HCT116 (cell line): ENCODE measurements around the gene CBX3. TPM values are rescaled to one million over a fixed set of nuclear protein-coding genes. Genes with fewer than 3 reads are reported as not detected.

Experiments used
- ATAC-seq: fragments of 200-7000 bp; cut with Tn5 transposase; 2 replicates; pipeline ENCODE4 v1.9.1; 2020; ENCODE audit warnings: mild to moderate bottlenecking, moderate library complexity
- BruUV-seq: library from RNA; stranded (reverse); fragments of 400-500 nt; replicated peaks from 2 replicates; lab custom pipeline; 2021; lab: Mats Ljungman, UMichigan
- CTCF ChIA-PET: fragments of 300-600 bp; sonication (Branson Sonifier 250); formaldehyde crosslinking; loops from one replicate; lab custom pipeline; 2021; ENCODE audit warnings: antibody characterized with exemption; lab: Charles Lee
- POLR2A ChIA-PET: fragments of 300-600, 350-600 bp; sonication (Branson Sonifier 250); formaldehyde crosslinking; loops from one replicate; lab custom pipeline; 2021; ENCODE audit warnings: antibody characterized with exemption; lab: Charles Lee
- RAD21 ChIA-PET, 2 experiments: fragments of 300-600 bp; sonication (Branson Sonifier 250); formaldehyde crosslinking; loops; one replicate each; lab custom pipeline; 2023; ENCODE audit warnings: low total read pairs in 2 of 2; ENCODE audit not compliant: uncharacterized antibody in 2 of 2, unreplicated experiment in 2 of 2, low non-redundant PET in 1 of 2; lab: Charles Lee
- DNase-seq: peaks from one replicate; pipeline ENCODE4 v3.0.0-alpha.2; 2010; ENCODE audit warnings: low read depth, low spot score
- H2AFZ ChIP-seq: fragments of 200-600 bp; shearing (Covaris generic), sonication (generic); 2 replicates; pipeline ENCODE4 v1.6.1; 2017; ENCODE audit warnings: low read depth, mixed run types, mixed read lengths, antibody characterized with exemption, low read length; ENCODE audit not compliant: poor library complexity, severe bottlenecking
- H3K27ac ChIP-seq: 2 replicates; pipeline ENCODE4 v1.5.1; 2012; ENCODE audit warnings: low read depth, low read length
- H3K27me3 ChIP-seq: fragments of 200-600 bp; sonication (generic); 2 replicates; pipeline ENCODE4 v1.6.1; 2016; ENCODE audit warnings: mixed run types, low read length, mixed read lengths; ENCODE audit not compliant: insufficient read depth
- H3K36me3 ChIP-seq, 2 experiments: fragments of 200-500 bp in 1 of 2; fragments of 200-600 bp in 1 of 2; sonication (Bioruptor generic) in 1 of 2; sonication (generic) in 1 of 2; 2 replicates each; pipeline versions ENCODE4 v1.5.1 to v1.6.1; 2014 to 2016; ENCODE audit warnings: low read length in 2 of 2, inconsistent platforms in 1 of 2, mixed read lengths in 1 of 2, mixed run types in 1 of 2; ENCODE audit not compliant: insufficient read depth in 2 of 2, control insufficient read depth in 1 of 2
- H3K4me1 ChIP-seq, 2 experiments: fragments of 200-600 bp in 1 of 2; sonication (generic) in 1 of 2; 2 replicates each; pipeline versions ENCODE4 v1.5.1 to v1.6.1; 2012 to 2017; ENCODE audit warnings: low read length in 2 of 2, inconsistent platforms in 1 of 2, mild to moderate bottlenecking in 1 of 2, mixed read lengths in 1 of 2, mixed run types in 1 of 2, moderate library complexity in 1 of 2; ENCODE audit not compliant: insufficient read depth in 2 of 2, control insufficient read depth in 1 of 2
- H3K4me2 ChIP-seq: fragments of 200-600 bp; sonication (generic); 2 replicates; pipeline ENCODE4 v1.6.1; 2017; ENCODE audit warnings: mixed run types, low read length, mixed read lengths
- H3K4me3 ChIP-seq, 2 experiments: fragments of 200-600 bp in 1 of 2; sonication (generic) in 1 of 2; replicated peaks in 1 of 2; 2 replicates each; pipeline ENCODE4 v1.5.1; 2011 to 2016; ENCODE audit warnings: low read length in 2 of 2, control low read depth in 1 of 2, low read depth in 1 of 2, mild to moderate bottlenecking in 1 of 2, mixed read lengths in 1 of 2, mixed run types in 1 of 2
- H3K79me2 ChIP-seq: fragments of 200-600 bp; sonication (generic); 2 replicates; pipeline ENCODE4 v1.6.1; 2017; ENCODE audit warnings: mild to moderate bottlenecking, mixed run types, low read length, moderate library complexity, mixed read lengths; ENCODE audit not compliant: insufficient read depth
- H3K9ac ChIP-seq: fragments of 200-600 bp; sonication (generic); 2 replicates; pipeline ENCODE4 v1.6.1; 2016; ENCODE audit warnings: low read length, mixed read lengths
- H3K9me2 ChIP-seq: fragments of 200-600 bp; sonication (generic), shearing (Covaris generic); 2 replicates; pipeline ENCODE4 v1.6.1; 2017; ENCODE audit warnings: mixed run types, mild to moderate bottlenecking, moderate library complexity; ENCODE audit not compliant: insufficient read depth
- H3K9me3 ChIP-seq, 2 experiments: fragments of 200-500 bp in 1 of 2; fragments of 200-600 bp in 1 of 2; sonication (Bioruptor generic) in 1 of 2; sonication (generic) in 1 of 2; 2 replicates each; pipeline ENCODE4 v1.6.1; 2014 to 2017; ENCODE audit warnings: low read length in 2 of 2, mixed read lengths in 2 of 2, inconsistent platforms in 1 of 2, low read depth in 1 of 2, mild to moderate bottlenecking in 1 of 2, mixed run types in 1 of 2, moderate library complexity in 1 of 2; ENCODE audit not compliant: control insufficient read depth in 1 of 2, insufficient read depth in 1 of 2
- H4K20me1 ChIP-seq: fragments of 200-600 bp; sonication (generic), shearing (Covaris generic); 2 replicates; pipeline ENCODE4 v1.6.1; 2017; ENCODE audit warnings: mixed run types, mild to moderate bottlenecking, moderate library complexity; ENCODE audit not compliant: insufficient read depth
- ATF3 ChIP-seq: IDR thresholded peaks from 2 replicates; pipeline ENCODE4 v1.6.1; 2012
- CEBPB ChIP-seq: IDR thresholded peaks from 2 replicates; pipeline ENCODE4 v1.6.1; 2012; ENCODE audit warnings: low read depth
- CTCF ChIP-seq, 3 experiments: fragments of 200-600 bp in 1 of 3; sonication (generic) in 1 of 3; IDR thresholded peaks in 2 of 3; conservative IDR thresholded peaks in 1 of 3; 2 replicates each; pipeline ENCODE4 v1.5.1; 2012 to 2017; ENCODE audit warnings: low read depth in 2 of 3, low read length in 2 of 3, antibody characterized with exemption in 1 of 3, borderline replicate concordance in 1 of 3, control low read depth in 1 of 3, mild to moderate bottlenecking in 1 of 3, mixed read lengths in 1 of 3, mixed run types in 1 of 3, moderate library complexity in 1 of 3; ENCODE audit not compliant: insufficient read depth in 1 of 3
- EGR1 ChIP-seq: IDR thresholded peaks from 2 replicates; pipeline ENCODE4 v1.6.1; 2012; ENCODE audit warnings: low read depth
- ELF1 ChIP-seq: IDR thresholded peaks from 2 replicates; pipeline ENCODE4 v1.6.1; 2012; ENCODE audit warnings: low read depth, borderline replicate concordance
- EZH2 ChIP-seq: fragments of 200-600 bp; sonication (generic); IDR thresholded peaks from 2 replicates; pipeline ENCODE4 v1.6.1; 2017; ENCODE audit warnings: antibody characterized with exemption, mixed run types
- JUND ChIP-seq: IDR thresholded peaks from 2 replicates; pipeline ENCODE4 v1.6.1; 2012
- MAX ChIP-seq: IDR thresholded peaks from 2 replicates; pipeline ENCODE4 v1.6.1; 2012
- POLR2AphosphoS5 ChIP-seq: IDR thresholded peaks from 2 replicates; pipeline ENCODE4 v1.6.1; 2011; ENCODE audit warnings: mild to moderate bottlenecking, low read depth, low read length, moderate library complexity
- SP1 ChIP-seq: IDR thresholded peaks from 2 replicates; pipeline ENCODE4 v1.6.1; 2012; ENCODE audit warnings: low read depth
- SRF ChIP-seq: IDR thresholded peaks from 2 replicates; pipeline ENCODE4 v1.6.1; 2012; ENCODE audit warnings: low read depth
- YY1 ChIP-seq: IDR thresholded peaks from 2 replicates; pipeline ENCODE4 v1.6.1; 2011; ENCODE audit warnings: low read length, low read depth, moderate library complexity, mild to moderate bottlenecking; ENCODE audit not compliant: insufficient replicate concordance; ENCODE audit errors: extremely low read depth
- intact Hi-C: fragments of 100-400 bp; cut with micrococcal nuclease; formaldehyde crosslinking; loops from 2 replicates; pipeline ENCODE4 v1.10.0; 2022
- total RNA-seq: library from RNA; stranded (reverse); gene quantifications from one replicate; pipeline ENCODE4 v1.2.1, GENCODE V29; 2021; ENCODE audit not compliant: unreplicated experiment

Gene CBX3
- total RNA-seq, 1 experiment from 2014 or later: 274 TPM

DNA sequence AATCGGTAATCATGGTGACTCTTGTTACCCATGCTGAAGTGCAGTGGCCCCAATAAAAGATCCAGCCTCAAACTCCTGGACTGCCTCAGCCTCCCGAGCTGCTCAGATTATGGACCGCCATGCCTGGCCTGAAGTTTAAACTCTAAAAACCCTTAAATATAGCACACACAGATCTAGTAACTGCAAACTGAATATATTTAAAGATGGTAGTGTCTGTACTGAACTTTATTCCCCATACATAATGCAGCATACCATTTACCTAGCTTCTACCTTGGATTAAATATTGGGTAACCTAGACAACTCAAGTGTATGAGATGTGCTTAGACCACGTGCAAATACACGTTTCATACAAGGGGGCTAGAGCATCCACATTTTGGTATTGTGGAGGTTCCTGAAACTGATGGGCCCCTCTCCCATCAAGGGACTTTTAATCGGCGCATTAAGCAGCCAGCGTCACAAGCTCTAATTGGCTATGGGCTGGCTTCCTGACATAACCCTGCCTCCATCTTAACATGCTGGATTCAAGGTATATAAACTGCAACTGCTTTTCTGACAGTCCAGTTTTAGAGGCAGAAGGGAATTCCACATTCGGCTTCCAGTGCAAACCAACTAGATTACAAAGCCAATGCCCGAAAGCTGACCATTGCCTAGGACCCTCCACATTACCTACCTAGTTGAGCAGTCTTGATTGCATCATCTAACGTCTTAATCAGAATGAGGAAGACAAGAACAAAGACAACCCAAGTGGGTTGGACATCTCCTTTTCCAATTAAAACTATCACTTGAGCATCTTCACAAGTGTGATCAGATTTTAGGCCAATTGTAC, 14.0 kb upstream of the CBX3 start:
- H3K27me3 ChIP-seq: no peaks in the 10 kb centered on the region
- H3K9ac ChIP-seq: no peak overlapping the region
- peaks cover 35 to 37% of the 10 kb centered on the region in 2 experiments for H3K36me3 ChIP-seq
- 0 out of 2 replicates have a peak, but pooled peaks have one; percentile 22 for TF ChIP-seq ATF3
- peak; percentile 29; the same call in 1 of the 2 replicates for TF ChIP-seq EGR1
- TF ChIP-seq SP1: no peak; the same call in 1 of the 2 replicates
- peak; percentile 50 for TF ChIP-seq CEBPB
- no peak for TF ChIP-seq EZH2
- TF ChIP-seq SRF: no peak
- TF ChIP-seq CTCF (IDR thresholded peaks at IDR 0.05 in 2 of 3, conservative IDR thresholded peaks at IDR 0.05 in 1 of 3; ENCODE audit: borderline replicate concordance in 1 of 3, insufficient read depth in 1 of 3, low read depth in 2 of 3, low read length in 2 of 3): no peak
- TF ChIP-seq YY1: no peak
- TF ChIP-seq POLR2AphosphoS5: peak; percentile 80
- peak; percentile 48 for TF ChIP-seq JUND
- no peak for TF ChIP-seq ELF1
- peak; percentile 13; the same call in 1 of the 2 replicates for TF ChIP-seq MAX
- ChIA-PET POLR2A (interaction anchor here (1.7 to 2.1 kb wide), 3 partner anchors 9 to 12 kb away, joined by 5 to 11 read pairs (median 10); no protein-coding TSS in a partner anchor), CTCF (interaction anchor here (1.2 kb wide), 1 partner anchor 97 kb away, joined by 3 read pairs; no protein-coding TSS in a partner anchor), RAD21 (no interaction called here)
- BruUV-seq: no TSS peak
- no peaks in the 10 kb centered on the region for H3K9me3 ChIP-seq
- H3K79me2 ChIP-seq: peaks cover 35% of the 10 kb centered on the region
- no peak overlapping the region for H3K4me3 ChIP-seq
- H3K4me2 ChIP-seq: no peak overlapping the region
- H3K4me1 ChIP-seq: no peaks in the 10 kb centered on the region
- DNase-seq (no peak), ATAC-seq (peak; percentile 43)
- no peaks in the 10 kb centered on the region for H3K9me2 ChIP-seq
- H3K27ac ChIP-seq: no peak overlapping the region; the same call in none of the 2 replicates
- H4K20me1 ChIP-seq: peaks cover 66% of the 10 kb centered on the region; the same call in 1 of the 2 replicates
- no peak overlapping the region for H2AFZ ChIP-seq
- intact Hi-C loops: no loop called here
